Measurements from ENCODE around the gene RAB40B.

DNA sequence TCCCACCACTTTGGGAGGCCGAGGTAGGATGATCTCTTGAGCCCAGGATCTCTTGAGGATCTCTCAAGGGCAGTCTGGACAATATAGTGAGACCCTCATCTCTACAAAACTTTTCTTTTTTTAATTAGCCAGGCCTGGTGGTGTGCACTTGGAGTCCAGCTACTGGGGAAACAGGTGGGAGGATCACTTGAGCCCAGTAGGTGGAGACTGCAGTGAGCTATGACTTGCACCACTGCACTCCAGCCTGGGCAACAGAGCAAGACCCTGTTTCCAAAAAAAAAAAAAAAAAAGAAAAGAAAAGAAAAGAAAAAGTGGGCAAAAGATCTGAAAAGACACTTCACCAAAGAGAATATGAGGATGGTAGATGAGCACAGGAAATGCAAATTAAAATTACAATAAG is 15.0 kb downstream of the RAB40B start:
- no peak for TF ChIP-seq CTCF (IDR thresholded peaks at IDR 0.05)
- TF ChIP-seq POLR2A (IDR thresholded peaks at IDR 0.05), result no peak
